Liver (tissue), 10 donors: Measurements from ENCODE around the gene NPPB. TPM values are rescaled to one million over a fixed set of nuclear protein-coding genes. Genes with fewer than 3 reads are reported as not detected.

Experiments
- DNase-seq: peaks from one replicate; pipeline ENCODE4 v3.0.0-alpha.2; 2017; ENCODE audit warnings: low spot score
- H3K27ac ChIP-seq, 2 donors: one replicate each; pipeline ENCODE4 v1.7.0; 2013; ENCODE audit warnings: inconsistent platforms in 2 of 2, low read length in 2 of 2, control low read depth in 1 of 2, low read depth in 1 of 2, mild to moderate bottlenecking in 1 of 2
- H3K27me3 ChIP-seq, 4 donors: one replicate each; pipeline versions ENCODE4 v1.6.1 to v1.7.0; 2013; ENCODE audit warnings: low read length in 3 of 4, inconsistent platforms in 1 of 4, mild to moderate bottlenecking in 1 of 4, moderate library complexity in 1 of 4; ENCODE audit not compliant: control insufficient read depth in 4 of 4, insufficient read depth in 4 of 4
- H3K36me3 ChIP-seq, 4 donors: one replicate each; pipeline versions ENCODE4 v1.6.1 to v1.7.0; 2013; ENCODE audit warnings: low read length in 3 of 4, mild to moderate bottlenecking in 3 of 4, low read depth in 1 of 4, moderate library complexity in 1 of 4; ENCODE audit not compliant: control insufficient read depth in 4 of 4, insufficient read depth in 3 of 4
- H3K4me1 ChIP-seq, 4 donors: one replicate each; pipeline versions ENCODE4 v1.6.1 to v1.7.0; 2013; ENCODE audit warnings: low read length in 3 of 4, mild to moderate bottlenecking in 3 of 4, moderate library complexity in 1 of 4; ENCODE audit not compliant: control insufficient read depth in 4 of 4, insufficient read depth in 4 of 4
- H3K4me3 ChIP-seq, 3 donors: one replicate each; pipeline versions ENCODE4 v1.6.1 to v1.7.0; 2013; ENCODE audit warnings: low read length in 3 of 3, control low read depth in 1 of 3, low read depth in 1 of 3, mild to moderate bottlenecking in 1 of 3
- H3K9ac ChIP-seq, 2 donors: one replicate each; pipeline ENCODE4 v1.7.0; 2013; ENCODE audit warnings: low read length in 2 of 2, mild to moderate bottlenecking in 2 of 2, moderate library complexity in 2 of 2, control low read depth in 1 of 2, low read depth in 1 of 2
- H3K9me3 ChIP-seq, 4 donors: one replicate each; pipeline versions ENCODE4 v1.6.1 to v1.7.0; 2013; ENCODE audit warnings: low read length in 3 of 4; ENCODE audit not compliant: control insufficient read depth in 4 of 4
- GABPA ChIP-seq, 2 donors: IDR thresholded peaks in 1 of 2; conservative IDR thresholded peaks in 1 of 2; 2 replicates each; pipeline ENCODE4 v1.6.1; 2016; ENCODE audit warnings: antibody characterized with exemption in 2 of 2, mild to moderate bottlenecking in 1 of 2, moderate library complexity in 1 of 2
- WGBS: extraction: QIAGEN DNeasy Blood & Tissue Kit; methylation state at CpG from one replicate; pipeline ENCODE4 v1.1.7; 2013; 5-methylcytosine and 5-hydroxymethylcytosine counted together
- polyA plus RNA-seq, 2 donors: library from polyadenylated mRNA; stranded (reverse) in 1 of 2; unstranded in 1 of 2; fragments of 200-250 nt in 1 of 2; fragments of >200 nt in 1 of 2; fragmentation: Nextera tagmentation in 1 of 2; extraction: Ambion mirVana in 1 of 2; gene quantifications; one replicate each; pipeline versions ENCODE4 v1.2.1 to v1.2.3, GENCODE V29; 2013 to 2015
- small RNA-seq: library from RNA; depleted of rRNA; stranded (forward); fragments of <200 nt; gene quantifications from one replicate; pipeline ENCODE3, GENCODE V24; 2014
- total RNA-seq, 2 donors: library from RNA; depleted of rRNA; stranded (reverse); fragments of >200 nt; gene quantifications; one replicate each; pipeline ENCODE4 v1.2.3, GENCODE V29; 2014
- TF ChIP-seq, protein P1 (sequence below): IDR thresholded peaks from 2 replicates; pipeline ENCODE4 v1.6.1; 2016; ENCODE audit warnings: antibody characterized with exemption
- donor health status: healthy.
- donor health status: healthy.
- donor health status: healthy.
- donor health status: healthy.
- donor health status: healthy.

NPPB gene
- total and polyA plus RNA-seq, 4 donors = not detected

DNA sequence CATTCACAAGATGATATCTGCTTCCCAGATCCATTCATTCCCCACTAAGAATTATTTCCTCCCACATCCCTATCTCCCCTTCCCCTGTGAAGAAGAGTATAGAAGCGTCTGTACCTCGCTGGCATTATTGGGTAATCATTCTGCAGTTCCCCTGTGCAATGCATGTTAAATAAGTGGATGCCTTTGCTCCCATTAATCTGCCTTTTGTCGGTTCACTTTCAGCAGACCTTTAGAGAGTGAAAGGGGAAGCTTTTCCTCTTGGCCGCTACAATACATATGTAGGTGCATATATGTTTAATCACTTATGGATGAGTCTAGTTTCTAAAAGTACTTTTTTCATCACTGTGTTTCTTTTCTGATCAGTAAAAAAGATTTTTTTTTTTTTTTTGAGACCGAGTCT lies 45.7 kb downstream of the NPPB start:
- Histone ChIP-seq H3K27me3 (no peaks in the 10 kb centered on the region), H3K9me3 (no peaks in the 10 kb centered on the region), H3K9ac (no peak overlapping the region), H3K36me3 (peaks cover 7 to 34% (median 29%) of the 10 kb centered on the region in 4 donors), H3K27ac (no peak overlapping the region), H3K4me3 (no peak overlapping the region), H3K4me1 (peaks cover 0 to 4% (median 2%) of the 10 kb centered on the region in 4 donors)
- WGBS = 88% methylated on average over 5 of the region's 5 CpGs
- no peak for DNase-seq
- no peak for TF ChIP-seq GABPA (IDR thresholded peaks at IDR 0.05 in 1 of 2, conservative IDR thresholded peaks at IDR 0.05 in 1 of 2)
- TF ChIP-seq, protein P1, sequence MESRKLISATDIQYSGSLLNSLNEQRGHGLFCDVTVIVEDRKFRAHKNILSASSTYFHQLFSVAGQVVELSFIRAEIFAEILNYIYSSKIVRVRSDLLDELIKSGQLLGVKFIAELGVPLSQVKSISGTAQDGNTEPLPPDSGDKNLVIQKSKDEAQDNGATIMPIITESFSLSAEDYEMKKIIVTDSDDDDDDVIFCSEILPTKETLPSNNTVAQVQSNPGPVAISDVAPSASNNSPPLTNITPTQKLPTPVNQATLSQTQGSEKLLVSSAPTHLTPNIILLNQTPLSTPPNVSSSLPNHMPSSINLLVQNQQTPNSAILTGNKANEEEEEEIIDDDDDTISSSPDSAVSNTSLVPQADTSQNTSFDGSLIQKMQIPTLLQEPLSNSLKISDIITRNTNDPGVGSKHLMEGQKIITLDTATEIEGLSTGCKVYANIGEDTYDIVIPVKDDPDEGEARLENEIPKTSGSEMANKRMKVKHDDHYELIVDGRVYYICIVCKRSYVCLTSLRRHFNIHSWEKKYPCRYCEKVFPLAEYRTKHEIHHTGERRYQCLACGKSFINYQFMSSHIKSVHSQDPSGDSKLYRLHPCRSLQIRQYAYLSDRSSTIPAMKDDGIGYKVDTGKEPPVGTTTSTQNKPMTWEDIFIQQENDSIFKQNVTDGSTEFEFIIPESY = no peak

Small RNA genes within 50 kb of the gene (small RNA-seq; reads per million reads assigned to genes)
- gene RF02156 = not detected
- gene RF02157 = not detected
- gene RF02158 = not detected

Other genes with a start within 250 kb of the NPPB start
- 1 to 10 TPM; 1.7 to 2.9 TPM for gene FBXO2, start 204.5 kb downstream of the NPPB start, total RNA-seq
- gene FBXO2, start 204.5 kb downstream of the NPPB start, polyA plus RNA-seq = 10 to 100 TPM in 1 of 2 donors, 1 to 10 TPM in 1; 5.0 to 20.9 TPM
- gene FBXO44, start 204.1 kb downstream of the NPPB start, total RNA-seq = 1 to 10 TPM; 3.6 to 6.4 TPM
- gene FBXO44, start 204.1 kb downstream of the NPPB start, polyA plus RNA-seq = 10 to 100 TPM in 1 of 2 donors, 1 to 10 TPM in 1; 7.1 to 13.2 TPM
- 1 to 10 TPM; 5.7 to 7.5 TPM for gene FBXO6, start 194.7 kb downstream of the NPPB start, total RNA-seq
- 10 to 100 TPM in 1 of 2 donors, 1 to 10 TPM in 1; 7.5 to 15.5 TPM for gene FBXO6, start 194.7 kb downstream of the NPPB start, polyA plus RNA-seq
- 10 to 100 TPM; 17.5 to 26.2 TPM for gene MAD2L2, start 177.8 kb downstream of the NPPB start, total RNA-seq
- 10 to 100 TPM; 37.6 to 43.1 TPM for gene MAD2L2, start 177.8 kb downstream of the NPPB start, polyA plus RNA-seq
- under 1 TPM in 1 of 2 donors, not detected in 1; under 0.01 TPM for gene DRAXIN, start 167.2 kb downstream of the NPPB start, total RNA-seq
- under 1 TPM in 1 of 2 donors, not detected in 1; 0.01 TPM for gene DRAXIN, start 167.2 kb downstream of the NPPB start, polyA plus RNA-seq
- gene AGTRAP, start 122.8 kb downstream of the NPPB start, total RNA-seq = 10 to 100 TPM in 1 of 2 donors, 1 to 10 TPM in 1; 8.5 to 19.3 TPM
- gene AGTRAP, start 122.8 kb downstream of the NPPB start, polyA plus RNA-seq = 10 to 100 TPM; 16.0 to 19.0 TPM
- not detected for gene C1orf167, start 96.8 kb downstream of the NPPB start, total RNA-seq
- gene C1orf167, start 96.8 kb downstream of the NPPB start, polyA plus RNA-seq = under 1 TPM in 1 of 2 donors, not detected in 1; 0.37 TPM
- 10 to 100 TPM; 27.6 to 29.0 TPM for gene MTHFR, start 53.0 kb downstream of the NPPB start, total RNA-seq
- gene MTHFR, start 53.0 kb downstream of the NPPB start, polyA plus RNA-seq = 1 to 10 TPM; 5.5 to 9.0 TPM
- 1 to 10 TPM; 5.6 to 9.0 TPM for gene CLCN6, start 52.8 kb downstream of the NPPB start, total RNA-seq
- gene CLCN6, start 52.8 kb downstream of the NPPB start, polyA plus RNA-seq = 1 to 10 TPM; 5.0 to 7.3 TPM
- gene NPPA, start 11.2 kb downstream of the NPPB start, total RNA-seq = not detected
- under 1 TPM in 1 of 2 donors, not detected in 1; 0.12 TPM for gene NPPA, start 11.2 kb downstream of the NPPB start, polyA plus RNA-seq
- 10 to 100 TPM; 26.3 to 77.5 TPM for gene KIAA2013, start 67.5 kb upstream of the NPPB start, total RNA-seq
- gene KIAA2013, start 67.5 kb upstream of the NPPB start, polyA plus RNA-seq = 10 to 100 TPM; 16.8 to 39.6 TPM
- 10 to 100 TPM; 54.9 to 82.9 TPM for gene PLOD1, start 75.8 kb upstream of the NPPB start, total RNA-seq
- gene PLOD1, start 75.8 kb upstream of the NPPB start, polyA plus RNA-seq = 10 to 100 TPM; 48.0 to 73.0 TPM
- gene MFN2, start 121.5 kb upstream of the NPPB start, total RNA-seq = 10 to 100 TPM; 36.0 to 87.8 TPM
- gene MFN2, start 121.5 kb upstream of the NPPB start, polyA plus RNA-seq = 10 to 100 TPM; 17.2 to 50.4 TPM
- 10 to 100 TPM; 16.4 to 20.6 TPM for gene MIIP, start 160.6 kb upstream of the NPPB start, total RNA-seq
- gene MIIP, start 160.6 kb upstream of the NPPB start, polyA plus RNA-seq = 10 to 100 TPM; 11.1 to 19.2 TPM
- gene TNFRSF8, start 204.4 kb upstream of the NPPB start, total RNA-seq = under 1 TPM; 0.08 to 0.19 TPM
- under 1 TPM; 0.11 to 0.13 TPM for gene TNFRSF8, start 204.4 kb upstream of the NPPB start, polyA plus RNA-seq